Measurements from ENCODE around the gene CHST4.
A peak's percentile ranks its signal among the peaks of the same experiment; 100 is the strongest.

The CHST4 gene

DNA sequence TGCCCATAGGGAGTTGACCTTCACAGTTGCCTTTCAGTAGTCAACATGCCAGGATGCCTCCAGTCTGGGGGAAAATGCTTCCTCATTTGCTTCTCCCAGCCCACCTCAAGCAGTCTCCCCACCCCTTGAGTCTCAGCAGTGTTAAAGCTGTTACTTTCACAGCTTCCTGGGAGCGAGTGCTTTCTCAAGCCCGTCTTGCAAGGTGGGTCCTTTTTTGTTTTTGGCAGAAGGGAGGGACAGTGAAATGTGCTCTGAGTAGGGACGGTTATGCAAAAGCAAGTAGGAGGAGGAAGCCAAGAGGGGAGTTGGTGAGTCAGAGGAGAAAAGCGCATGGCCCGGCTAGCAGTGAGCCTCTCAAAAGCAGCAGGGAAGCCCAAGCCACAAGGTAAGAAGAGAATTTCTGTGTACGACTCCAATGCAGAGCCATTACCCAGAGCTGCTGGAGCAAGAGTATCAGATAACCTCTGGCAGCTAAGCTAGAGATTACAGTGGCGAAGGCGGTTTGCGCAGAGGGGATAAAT lies at the start of gene CHST4:
TSS of gene CHST4 (plus strand) at position 316 of the 521 bp plus-strand sequence. CDS start 10,252 bp downstream, outside the sequence.
- no peak for DNase-seq (ENCODE audit: low spot score)
- TF ChIP-seq, protein P1, sequence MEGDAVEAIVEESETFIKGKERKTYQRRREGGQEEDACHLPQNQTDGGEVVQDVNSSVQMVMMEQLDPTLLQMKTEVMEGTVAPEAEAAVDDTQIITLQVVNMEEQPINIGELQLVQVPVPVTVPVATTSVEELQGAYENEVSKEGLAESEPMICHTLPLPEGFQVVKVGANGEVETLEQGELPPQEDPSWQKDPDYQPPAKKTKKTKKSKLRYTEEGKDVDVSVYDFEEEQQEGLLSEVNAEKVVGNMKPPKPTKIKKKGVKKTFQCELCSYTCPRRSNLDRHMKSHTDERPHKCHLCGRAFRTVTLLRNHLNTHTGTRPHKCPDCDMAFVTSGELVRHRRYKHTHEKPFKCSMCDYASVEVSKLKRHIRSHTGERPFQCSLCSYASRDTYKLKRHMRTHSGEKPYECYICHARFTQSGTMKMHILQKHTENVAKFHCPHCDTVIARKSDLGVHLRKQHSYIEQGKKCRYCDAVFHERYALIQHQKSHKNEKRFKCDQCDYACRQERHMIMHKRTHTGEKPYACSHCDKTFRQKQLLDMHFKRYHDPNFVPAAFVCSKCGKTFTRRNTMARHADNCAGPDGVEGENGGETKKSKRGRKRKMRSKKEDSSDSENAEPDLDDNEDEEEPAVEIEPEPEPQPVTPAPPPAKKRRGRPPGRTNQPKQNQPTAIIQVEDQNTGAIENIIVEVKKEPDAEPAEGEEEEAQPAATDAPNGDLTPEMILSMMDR (IDR thresholded peaks at IDR 0.05; ENCODE audit: extremely low read depth, missing control alignments): no peak

DNA sequence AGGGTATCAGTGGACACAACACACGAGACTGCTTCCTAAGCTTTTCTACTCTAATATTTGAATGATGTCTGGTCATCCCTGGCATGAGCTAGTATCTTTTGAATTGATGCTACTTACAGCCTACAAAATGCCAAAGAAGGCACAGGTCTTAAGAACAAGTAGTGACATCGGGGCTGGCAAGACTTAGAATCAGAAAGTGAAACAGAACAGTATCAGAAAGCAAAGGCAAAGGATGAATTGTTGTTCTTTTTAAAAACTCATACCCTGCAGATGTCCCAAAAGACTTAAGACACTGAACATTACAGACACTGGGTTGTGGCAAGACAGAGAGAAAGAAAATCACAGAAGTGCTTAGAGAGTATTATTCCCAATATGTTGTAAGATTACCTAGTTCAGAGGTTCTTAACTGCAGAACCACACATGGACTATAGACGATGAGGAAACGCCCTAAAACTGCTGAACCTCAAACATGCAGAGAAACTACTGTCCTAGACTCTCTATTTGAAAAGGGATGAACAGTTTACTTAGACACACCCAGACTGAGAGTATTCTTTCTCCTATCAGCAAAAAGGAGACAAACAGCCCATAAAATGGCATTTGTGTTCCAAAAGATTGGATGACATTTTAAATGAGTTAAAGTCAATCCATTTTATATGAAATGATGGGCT lies 49.6 kb upstream of the CHST4 start:
- DNase-seq (ENCODE audit: low spot score): no peak
- TF ChIP-seq, protein P1 (IDR thresholded peaks at IDR 0.05; ENCODE audit: extremely low read depth, missing control alignments): no peak

DNA sequence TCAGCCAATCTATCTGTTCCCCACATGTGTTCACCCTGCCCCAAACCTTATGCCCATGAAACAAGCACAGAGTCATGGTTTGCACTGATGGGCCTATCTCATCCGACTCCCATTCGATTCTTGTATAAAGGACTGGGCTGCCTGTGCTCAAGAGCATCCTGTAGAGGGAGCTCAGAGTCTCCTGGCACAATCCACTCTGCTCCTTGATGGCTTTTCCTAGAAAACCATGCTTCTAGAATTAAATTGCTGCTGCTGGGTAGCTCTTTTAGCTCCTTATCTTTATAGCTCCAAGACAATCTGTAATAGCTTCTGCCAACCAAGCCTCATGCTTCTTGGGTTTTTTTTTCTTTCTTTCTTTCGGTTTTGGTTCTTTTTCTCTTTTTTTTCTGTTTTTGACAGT lies 46.8 kb upstream of the CHST4 start:
- DNase-seq (ENCODE audit: low spot score): no peak
- TF ChIP-seq, protein P1 (IDR thresholded peaks at IDR 0.05; ENCODE audit: extremely low read depth, missing control alignments): no peak

DNA sequence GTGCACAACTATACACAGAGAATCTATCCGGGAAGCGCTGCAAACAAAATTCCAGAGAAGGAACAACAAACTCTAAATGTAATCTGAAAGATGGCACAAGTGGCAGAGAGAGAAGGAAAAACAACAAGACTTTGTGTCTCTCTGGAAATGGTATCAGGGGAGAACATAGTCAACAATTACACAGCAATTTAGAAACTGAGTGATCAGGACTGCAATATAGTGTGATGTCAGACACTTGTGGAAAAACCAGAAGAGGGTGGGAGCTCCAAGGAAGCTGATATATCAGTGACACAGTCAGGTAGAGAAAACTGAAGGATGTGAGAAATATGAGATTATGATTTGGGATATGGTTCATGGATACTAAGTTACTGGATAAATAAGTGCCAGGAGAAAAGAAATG lies 45.3 kb upstream of the CHST4 start:
- TF ChIP-seq, protein P1 (IDR thresholded peaks at IDR 0.05; ENCODE audit: extremely low read depth, missing control alignments): no peak
- DNase-seq (ENCODE audit: low spot score): no peak

DNA sequence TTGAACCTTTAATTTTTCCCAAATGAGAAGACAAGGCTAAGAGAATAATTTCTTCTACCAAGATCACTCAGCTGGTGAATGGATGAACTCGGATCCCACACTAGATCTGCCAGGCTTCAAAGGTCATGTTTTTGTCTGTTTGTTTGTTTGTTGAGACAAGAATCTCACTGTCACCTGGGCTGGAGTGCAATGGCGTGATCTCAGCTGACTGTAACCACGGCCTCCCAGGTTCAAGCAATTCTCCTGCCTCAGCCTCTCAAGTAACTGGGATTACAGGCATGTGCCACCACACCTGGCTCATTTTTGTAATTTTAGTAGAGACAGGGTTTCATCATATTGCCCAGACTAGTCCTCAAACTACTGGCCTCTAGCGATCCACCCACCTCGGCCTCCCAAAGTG lies 43.7 kb upstream of the CHST4 start:
- TF ChIP-seq, protein P1 (IDR thresholded peaks at IDR 0.05; ENCODE audit: extremely low read depth, missing control alignments): no peak
- no peak for DNase-seq (ENCODE audit: low spot score)

DNA sequence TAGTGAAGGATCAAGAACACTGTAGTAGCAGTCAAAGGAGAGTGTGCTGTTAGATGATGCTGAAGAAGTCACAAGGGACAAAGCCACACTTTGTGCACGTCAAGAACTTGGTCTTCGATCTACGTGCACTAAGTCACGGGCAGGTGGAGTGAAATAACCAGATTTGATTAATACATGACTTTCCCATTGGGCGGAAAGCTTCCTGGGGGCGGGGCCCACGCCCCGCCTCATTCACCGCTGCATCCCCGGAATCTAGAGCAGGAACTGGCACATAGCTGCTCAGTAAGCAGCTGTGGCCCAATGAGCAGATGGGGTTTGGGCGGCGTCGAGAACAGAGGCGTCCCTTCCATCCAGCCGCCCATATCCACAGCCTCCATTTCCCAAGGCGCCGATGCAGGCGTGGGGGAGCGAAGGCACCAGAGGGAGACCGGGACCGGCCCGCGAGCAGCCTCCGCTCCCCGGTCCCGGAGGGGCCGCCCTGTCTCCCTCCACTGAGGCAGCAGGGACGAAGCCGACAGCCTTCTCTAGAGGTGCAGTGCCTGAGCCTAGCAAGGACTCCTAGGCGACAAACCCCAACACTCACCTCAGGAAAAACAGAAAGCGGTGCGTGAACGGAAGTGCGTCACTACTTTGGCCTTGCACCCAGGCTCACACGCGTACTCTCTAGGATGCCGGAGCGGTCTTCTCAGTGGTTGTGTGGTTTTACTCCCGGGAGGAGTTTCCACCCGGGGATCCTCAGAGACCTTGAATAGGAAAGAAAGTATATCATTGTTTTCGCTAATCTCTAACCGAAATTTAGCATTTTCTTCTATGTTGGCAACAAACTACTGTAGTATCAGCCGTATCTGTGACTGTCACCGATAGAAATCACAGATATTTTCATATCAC lies 42.0 kb upstream of the CHST4 start:
- TF ChIP-seq, protein P1 (IDR thresholded peaks at IDR 0.05; ENCODE audit: extremely low read depth, missing control alignments): no peak
- peak; percentile 80 for DNase-seq (ENCODE audit: low spot score)

DNA sequence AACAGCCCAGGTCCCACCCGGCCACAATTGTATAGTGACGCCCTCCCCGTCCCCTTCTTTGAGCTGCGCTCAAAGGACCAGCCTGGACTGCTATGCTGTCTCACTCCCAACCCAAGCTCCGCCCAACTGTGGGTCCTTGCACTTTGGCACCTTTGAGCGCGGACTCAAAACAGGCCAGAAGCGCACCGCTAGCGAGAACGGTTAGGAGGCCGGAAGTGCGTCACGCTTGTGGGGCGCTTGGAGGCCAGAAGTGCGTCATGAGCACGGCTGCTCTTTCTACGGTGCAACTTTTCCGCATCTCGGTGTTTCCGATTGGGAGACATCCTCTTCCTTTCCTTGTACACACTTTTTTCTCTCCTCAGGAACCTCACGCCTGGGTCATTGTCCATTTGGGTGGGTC lies 37.1 kb upstream of the CHST4 start, which contains the start of gene ZNF19:
TSS of gene ZNF19 (minus strand) at position 203 of the 400 bp plus-strand sequence. CDS start 7,210 bp downstream, outside the sequence.
- TF ChIP-seq, protein P1 (IDR thresholded peaks at IDR 0.05; ENCODE audit: extremely low read depth, missing control alignments): no peak
- DNase-seq (ENCODE audit: low spot score): no peak

Data from GM20000 (cell line).